Loucy (cell line): ENCODE results near the gene ALPG.

Experiments used
- CTCF ChIP-seq: fragments of 200-600 bp; sonication (generic); conservative IDR thresholded peaks from 2 replicates; pipeline ENCODE4 v1.5.1; 2014; ENCODE audit warnings: mild to moderate bottlenecking, antibody characterized with exemption, low read length
- EZH2phosphoT487 ChIP-seq: fragments of 200-600 bp; IDR thresholded peaks from 2 replicates; pipeline ENCODE4 v1.6.1; 2018; ENCODE audit warnings: antibody characterized with exemption, mild to moderate bottlenecking, moderate library complexity, borderline replicate concordance

GRCh38 chr2:232419245-232420072 lies 12.8 kb downstream of the ALPG start:
- TF ChIP-seq CTCF, result no peak
- no peak for TF ChIP-seq EZH2phosphoT487
